ENCODE measurements around the gene CNGB1.
"Not testable (repeated sequence)": the region's sequence is repeated elsewhere in the genome, so short reads cannot be mapped to it uniquely, and the experiment has no call there.

The CNGB1 gene

GRCh38 chr16:57997528-57998265 lies 26.8 kb upstream of the CNGB1 start:
- no peak for DNase-seq (ENCODE audit: low read depth in 1 of 2, low spot score in 1 of 2)

- DNase-seq (ENCODE audit: low read depth in 1 of 2, low spot score in 1 of 2), result no peak
Measured at GRCh38 chr16:57997176-57997527, 26.2 kb upstream of the CNGB1 start.

- DNase-seq (ENCODE audit: low read depth in 1 of 2, low spot score in 1 of 2), result no peak
Measured at GRCh38 chr16:57996406-57997175, 25.7 kb upstream of the CNGB1 start.

- DNase-seq (ENCODE audit: low read depth in 1 of 2, low spot score in 1 of 2), result no peak
Measured at GRCh38 chr16:57995721-57996405, 24.9 kb upstream of the CNGB1 start.

GRCh38 chr16:57994778-57995177 lies 23.9 kb upstream of the CNGB1 start:
- no peak for DNase-seq (ENCODE audit: low read depth in 1 of 2, low spot score in 1 of 2)

- no peak for DNase-seq (ENCODE audit: low read depth in 1 of 2, low spot score in 1 of 2)
Measured at GRCh38 chr16:57994361-57994760, 23.4 kb upstream of the CNGB1 start.

- DNase-seq (ENCODE audit: low read depth in 1 of 2, low spot score in 1 of 2), result no peak
Measured at GRCh38 chr16:57993897-57994296, 23.0 kb upstream of the CNGB1 start.

GRCh38 chr16:57993438-57993837 lies 22.5 kb upstream of the CNGB1 start:
- DNase-seq (ENCODE audit: low read depth in 1 of 2, low spot score in 1 of 2), result no peak

GRCh38 chr16:57992084-57992483 lies 21.2 kb upstream of the CNGB1 start:
- no peak for DNase-seq (ENCODE audit: low read depth in 1 of 2, low spot score in 1 of 2)

GRCh38 chr16:57991551-57992059 lies 20.7 kb upstream of the CNGB1 start:
- DNase-seq (ENCODE audit: low read depth in 1 of 2, low spot score in 1 of 2), result no peak

GRCh38 chr16:57988929-57989328 lies 18.0 kb upstream of the CNGB1 start:
- no peak for DNase-seq (ENCODE audit: low read depth in 1 of 2, low spot score in 1 of 2)

- no peak for DNase-seq (ENCODE audit: low read depth in 1 of 2, low spot score in 1 of 2)
Measured at GRCh38 chr16:57987441-57988177, 16.7 kb upstream of the CNGB1 start.

GRCh38 chr16:57986196-57986595 lies 15.3 kb upstream of the CNGB1 start:
- no peak for DNase-seq (ENCODE audit: low read depth in 1 of 2, low spot score in 1 of 2)

GRCh38 chr16:57985204-57986181 lies 14.6 kb upstream of the CNGB1 start:
- DNase-seq (ENCODE audit: low read depth in 1 of 2, low spot score in 1 of 2), result no peak

GRCh38 chr16:57984443-57985203 lies 13.7 kb upstream of the CNGB1 start:
- DNase-seq (ENCODE audit: low read depth in 1 of 2, low spot score in 1 of 2), result peak; percentile 83 to 88

GRCh38 chr16:57982385-57982784 lies 11.5 kb upstream of the CNGB1 start:
- no peak for DNase-seq (ENCODE audit: low read depth in 1 of 2, low spot score in 1 of 2)

GRCh38 chr16:57981636-57982035 lies 10.7 kb upstream of the CNGB1 start:
- DNase-seq (ENCODE audit: low read depth in 1 of 2, low spot score in 1 of 2), result no peak

GRCh38 chr16:57979006-57979585 lies 8.2 kb upstream of the CNGB1 start:
- DNase-seq (ENCODE audit: low read depth in 1 of 2, low spot score in 1 of 2), result no peak

GRCh38 chr16:57978070-57978465 lies 7.1 kb upstream of the CNGB1 start:
- DNase-seq (ENCODE audit: low read depth in 1 of 2, low spot score in 1 of 2), result not testable (repeated sequence)
